GM19455 (cell line): ENCODE data around the gene TARP.

ENCODE experiments used
- ATAC-seq: cut with Tn5 transposase; IDR thresholded peaks from one replicate; pipeline ENCODE4 v1.9.1; 2021; ENCODE audit not compliant: unreplicated experiment

The TARP gene

DNA sequence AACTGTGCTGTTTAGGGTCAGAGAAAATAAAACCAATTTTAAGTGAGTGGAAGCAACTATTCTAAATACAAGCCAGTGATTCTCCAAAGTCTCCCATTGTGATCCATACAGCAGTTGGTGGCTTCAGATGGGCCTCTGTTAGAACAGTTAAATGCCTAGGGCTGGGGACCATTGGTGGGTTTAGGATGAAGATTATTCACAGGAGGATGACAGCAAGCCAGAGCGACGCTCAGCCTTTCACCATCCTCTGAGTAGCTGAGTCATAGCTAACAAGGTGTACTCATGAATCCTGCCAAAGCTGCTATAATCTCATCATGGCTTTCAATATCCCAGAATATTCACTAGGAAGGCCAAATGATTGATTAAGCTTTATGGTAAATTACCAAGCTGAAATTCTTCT, 55.8 kb downstream of the TARP start:
- no peak for ATAC-seq

DNA sequence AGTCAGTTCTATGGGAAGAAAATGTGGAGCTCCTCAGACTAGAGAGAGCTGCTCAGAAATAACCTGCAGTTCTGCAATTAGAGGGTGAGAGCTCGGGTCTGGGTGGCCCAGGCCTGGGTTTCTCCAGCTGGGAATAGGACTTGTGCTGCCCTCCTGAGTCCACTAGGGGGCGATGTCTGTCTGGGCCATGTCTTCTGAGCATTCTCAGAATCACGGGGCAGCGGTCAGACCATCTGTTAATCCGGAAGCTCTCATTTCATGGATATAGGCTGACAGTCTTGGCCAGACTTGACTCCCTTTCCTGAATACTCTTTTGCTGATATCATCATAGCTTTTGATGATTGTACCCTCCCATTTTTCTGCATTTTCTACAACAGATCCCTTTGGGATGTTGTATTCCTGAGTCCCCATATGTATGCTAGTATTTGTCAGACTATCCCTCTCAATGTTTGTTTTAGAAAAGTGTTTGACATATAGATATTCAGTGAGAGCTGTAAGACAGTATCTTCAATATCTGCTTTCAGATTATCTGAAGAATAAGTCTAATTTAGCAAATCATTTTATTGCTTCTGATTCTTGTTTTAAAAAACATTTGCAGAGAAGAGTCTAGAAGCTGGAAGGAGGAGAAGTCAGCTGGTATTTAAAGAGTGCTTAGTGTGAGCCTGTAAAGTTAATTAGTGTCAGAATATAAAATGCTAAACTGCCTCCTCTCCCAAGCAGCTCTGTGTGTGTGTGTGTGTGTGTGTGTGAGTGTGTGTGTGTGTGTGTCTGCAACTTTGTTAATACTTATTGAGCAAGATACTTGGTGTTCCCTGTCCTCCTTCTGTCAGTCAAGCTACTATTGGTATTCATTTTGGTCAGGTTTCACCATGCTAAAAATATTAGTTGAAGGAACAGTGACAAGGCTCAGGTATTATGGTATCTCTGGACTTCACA, 57.4 kb downstream of the TARP start:
- peak; percentile 95 for ATAC-seq

GRCh38 chr7:38215115-38215514, 58.3 kb downstream of the TARP start:
- ATAC-seq = no peak

- no peak for ATAC-seq
These were observed 61.5 kb downstream of the TARP start for GRCh38 chr7:38211940-38212339.

- ATAC-seq = no peak
These were observed 62.0 kb downstream of the TARP start for GRCh38 chr7:38211486-38211885.
